Measurements from ENCODE around the gene YIPF1. TPM values are rescaled to one million over a fixed set of nuclear protein-coding genes. Genes with fewer than 3 reads are reported as not detected.

The YIPF1 gene
- total RNA-seq, 4 donors from 2014 or later, result 14.9 to 26.1 (median 23.5) TPM

- TF ChIP-seq POLR2AphosphoS5 (IDR thresholded peaks at IDR 0.05) (no peak), EP300 (IDR thresholded peaks at IDR 0.05) (no peak), CTCF (IDR thresholded peaks at IDR 0.05) (no peak), POLR2A (IDR thresholded peaks at IDR 0.05) (no peak)
- Histone ChIP-seq H3K27ac (no peak overlapping the region), H3K9me3 (no peaks in the 10 kb centered on the region), H3K4me1 (no peaks in the 10 kb centered on the region), H3K27me3 (no peaks in the 10 kb centered on the region), H3K4me3 (no peak overlapping the region), H3K36me3 (peaks cover 28% of the 10 kb centered on the region)
- 63% methylated on average over 3 of the region's 3 CpGs for WGBS
- DNase-seq (ENCODE audit: low spot score in 2 of 2), result no peak
Measured at GRCh38 chr1:53930932-53931331, 41.3 kb upstream of the YIPF1 start.

- Histone ChIP-seq H3K4me1 (no peaks in the 10 kb centered on the region), H3K4me3 (no peak overlapping the region)
- 80% methylated on average over 2 of the region's 2 CpGs for WGBS
Measured at GRCh38 chr1:53929246-53929960, 39.8 kb upstream of the YIPF1 start.

GRCh38 chr1:53927376-53927881 lies 37.8 kb upstream of the YIPF1 start:
- no peak overlapping the region for H3K4me3 ChIP-seq
- H3K4me1 ChIP-seq, result no peaks in the 10 kb centered on the region
- DNase-seq (ENCODE audit: low spot score in 2 of 2), result no peak
- H3K36me3 ChIP-seq, result peaks cover 39% of the 10 kb centered on the region
- TF ChIP-seq POLR2A (IDR thresholded peaks at IDR 0.05) (no peak), POLR2AphosphoS5 (IDR thresholded peaks at IDR 0.05) (no peak), EP300 (IDR thresholded peaks at IDR 0.05) (no peak), CTCF (IDR thresholded peaks at IDR 0.05) (no peak)
- H3K27ac ChIP-seq, result no peak overlapping the region
- WGBS, result 97% methylated on average over 2 of the region's 2 CpGs
- no peaks in the 10 kb centered on the region for H3K9me3 ChIP-seq
- no peaks in the 10 kb centered on the region for H3K27me3 ChIP-seq

More at GRCh38 chr1:53929246-53929960, 39.8 kb upstream of the YIPF1 start:
- no peaks in the 10 kb centered on the region for H3K27me3 ChIP-seq
- no peak overlapping the region for H3K27ac ChIP-seq
- peaks cover 23% of the 10 kb centered on the region for H3K36me3 ChIP-seq
- DNase-seq (ENCODE audit: low spot score in 2 of 2), result no peak
- TF ChIP-seq EP300 (IDR thresholded peaks at IDR 0.05) (no peak), POLR2A (IDR thresholded peaks at IDR 0.05) (no peak), CTCF (IDR thresholded peaks at IDR 0.05) (no peak), POLR2AphosphoS5 (IDR thresholded peaks at IDR 0.05) (no peak)
- no peaks in the 10 kb centered on the region for H3K9me3 ChIP-seq

GRCh38 chr1:53919675-53920066 lies 30.1 kb upstream of the YIPF1 start:
- Histone ChIP-seq H3K27ac (no peak overlapping the region), H3K4me3 (no peak overlapping the region), H3K9me3 (no peaks in the 10 kb centered on the region), H3K4me1 (no peaks in the 10 kb centered on the region), H3K27me3 (no peaks in the 10 kb centered on the region), H3K36me3 (peaks cover 44% of the 10 kb centered on the region)
- no peak for TF ChIP-seq EP300 (IDR thresholded peaks at IDR 0.05)
- TF ChIP-seq CTCF (IDR thresholded peaks at IDR 0.05), result no peak
- no peak for TF ChIP-seq POLR2AphosphoS5 (IDR thresholded peaks at IDR 0.05)
- TF ChIP-seq POLR2A (IDR thresholded peaks at IDR 0.05), result no peak
- 82% methylated on average over 3 of the region's 3 CpGs for WGBS
- no peak for DNase-seq (ENCODE audit: low spot score in 2 of 2)

GRCh38 chr1:53918343-53918742 lies 28.7 kb upstream of the YIPF1 start:
- WGBS, result 90% methylated on average over 5 of the region's 5 CpGs
- Histone ChIP-seq H3K27ac (no peak overlapping the region), H3K9me3 (no peaks in the 10 kb centered on the region), H3K4me3 (no peak overlapping the region), H3K36me3 (peaks cover 35% of the 10 kb centered on the region), H3K27me3 (no peaks in the 10 kb centered on the region), H3K4me1 (no peaks in the 10 kb centered on the region)
- no peak for TF ChIP-seq POLR2AphosphoS5 (IDR thresholded peaks at IDR 0.05)
- no peak for TF ChIP-seq EP300 (IDR thresholded peaks at IDR 0.05)
- no peak for TF ChIP-seq POLR2A (IDR thresholded peaks at IDR 0.05)
- no peak for TF ChIP-seq CTCF (IDR thresholded peaks at IDR 0.05)
- DNase-seq (ENCODE audit: low spot score in 2 of 2), result no peak

Data from suprapubic skin (tissue), 4 donors.